Islet precursor cell (in vitro differentiated cells): Measurements from ENCODE around the gene ZCCHC17.

Source experiments
- DNase-seq: peaks from one replicate; pipeline ENCODE4 v3.0.0-alpha.2; 2018

Gene ZCCHC17

GRCh38 chr1:31308036-31308435 lies 11.2 kb downstream of the ZCCHC17 start:
- DNase-seq, result no peak

- no peak for DNase-seq
Measured at GRCh38 chr1:31310198-31310597, 13.4 kb downstream of the ZCCHC17 start.

- no peak for DNase-seq
Measured at GRCh38 chr1:31315902-31316301, 19.1 kb downstream of the ZCCHC17 start.

GRCh38 chr1:31318146-31318545 lies 21.3 kb downstream of the ZCCHC17 start:
- DNase-seq, result no peak

- DNase-seq, result no peak
Measured at GRCh38 chr1:31324093-31324492, 27.3 kb downstream of the ZCCHC17 start.

GRCh38 chr1:31324992-31325391 lies 28.2 kb downstream of the ZCCHC17 start:
- no peak for DNase-seq

GRCh38 chr1:31326461-31326860 lies 29.6 kb downstream of the ZCCHC17 start:
- no peak for DNase-seq

- DNase-seq, result no peak
Measured at GRCh38 chr1:31327381-31327780, 30.5 kb downstream of the ZCCHC17 start.

GRCh38 chr1:31335007-31335406 lies 38.2 kb downstream of the ZCCHC17 start:
- no peak for DNase-seq

- DNase-seq, result no peak
Measured at GRCh38 chr1:31336687-31337467, 40.0 kb downstream of the ZCCHC17 start.

- no peak for DNase-seq
Measured at GRCh38 chr1:31344503-31344902, 47.7 kb downstream of the ZCCHC17 start.

- DNase-seq, result no peak
Measured at GRCh38 chr1:31345635-31346034, 48.8 kb downstream of the ZCCHC17 start.

- DNase-seq, result no peak
Measured at GRCh38 chr1:31346785-31347184, 50.0 kb downstream of the ZCCHC17 start.

GRCh38 chr1:31348449-31348848 lies 51.6 kb downstream of the ZCCHC17 start:
- DNase-seq, result no peak

- DNase-seq, result no peak
Measured at GRCh38 chr1:31354283-31354682, 57.5 kb downstream of the ZCCHC17 start.

GRCh38 chr1:31356427-31356826 lies 59.6 kb downstream of the ZCCHC17 start:
- DNase-seq, result no peak

- no peak for DNase-seq
Measured at GRCh38 chr1:31361607-31362006, 64.8 kb downstream of the ZCCHC17 start.

GRCh38 chr1:31362032-31362431 lies 65.2 kb downstream of the ZCCHC17 start:
- peak; percentile 15 for DNase-seq

GRCh38 chr1:31364561-31365250 lies 67.9 kb downstream of the ZCCHC17 start:
- peak; percentile 42 for DNase-seq

GRCh38 chr1:31366796-31367195 lies 70.0 kb downstream of the ZCCHC17 start:
- DNase-seq, result peak; percentile 32

- DNase-seq, result peak; percentile 34
Measured at GRCh38 chr1:31368611-31369107, 71.8 kb downstream of the ZCCHC17 start.

GRCh38 chr1:31370021-31370420 lies 73.2 kb downstream of the ZCCHC17 start:
- DNase-seq, result peak; percentile 27

GRCh38 chr1:31370565-31370964 lies 73.7 kb downstream of the ZCCHC17 start:
- peak; percentile 35 for DNase-seq
